Measurements from ENCODE around the gene GPX4.

The GPX4 gene

GRCh38 chr19:1067341-1067957 is 36.3 kb upstream of the GPX4 start:
- H2BK120ac ChIP-seq (ENCODE audit: low read depth, low read length) = no peak overlapping the region

GRCh38 chr19:1068009-1069001 is 35.5 kb upstream of the GPX4 start:
- no peak overlapping the region for H3K27ac ChIP-seq (ENCODE audit: low read depth, low read length)
- H2BK5ac ChIP-seq (ENCODE audit: low read length) = no peak overlapping the region
- no peaks in the 10 kb centered on the region for H3K79me2 ChIP-seq (ENCODE audit: control insufficient read depth, insufficient read depth, low read length)
- no peak overlapping the region for H3K4me3 ChIP-seq (ENCODE audit: low read length)
- H3K4me1 ChIP-seq (ENCODE audit: control insufficient read depth, low read depth, low read length) = peaks cover 4% of the 10 kb centered on the region
- no peak overlapping the region for H3K4me2 ChIP-seq (ENCODE audit: low read length)
- H3K56ac ChIP-seq (ENCODE audit: low read length) = no peak overlapping the region
- DNase-seq = no peak
- no peak overlapping the region for H3K23ac ChIP-seq (ENCODE audit: low read length)
- no peak overlapping the region for H3K9ac ChIP-seq (ENCODE audit: low read length)
- H3K36me3 ChIP-seq (ENCODE audit: control insufficient read depth, insufficient read depth, low read length) = no peaks in the 10 kb centered on the region
- H2BK15ac ChIP-seq (replicated peaks; ENCODE audit: low read depth) = no peak overlapping the region
- H3K79me1 ChIP-seq (ENCODE audit: low read length) = no peaks in the 10 kb centered on the region
- H2AK5ac ChIP-seq (ENCODE audit: low read length) = no peak overlapping the region
- H3K27me3 ChIP-seq (ENCODE audit: insufficient read depth, low read length, poor library complexity) = peaks cover 5% of the 10 kb centered on the region
- H2BK120ac ChIP-seq (ENCODE audit: low read depth, low read length) = no peak overlapping the region
- H4K5ac ChIP-seq (ENCODE audit: low read length) = no peak overlapping the region
- H3K4ac ChIP-seq (ENCODE audit: low read depth, low read length) = no peak overlapping the region
- no peak overlapping the region for H4K8ac ChIP-seq (ENCODE audit: low read depth, low read length)
- no peak overlapping the region for H3K18ac ChIP-seq (ENCODE audit: low read length)
- WGBS (ENCODE audit: extremely low coverage, insufficient coverage, low lambda C conversion rate) = no CpG with 5 or more reads among the region's 45 CpGs

More at GRCh38 chr19:1067341-1067957, 36.3 kb upstream of the GPX4 start:
- peaks cover 4% of the 10 kb centered on the region for H3K4me1 ChIP-seq (ENCODE audit: control insufficient read depth, low read depth, low read length)
- peaks cover 5% of the 10 kb centered on the region for H3K27me3 ChIP-seq (ENCODE audit: insufficient read depth, low read length, poor library complexity)
- no peak overlapping the region for H4K8ac ChIP-seq (ENCODE audit: low read depth, low read length)
- H3K4ac ChIP-seq (ENCODE audit: low read depth, low read length) = no peak overlapping the region
- H3K9ac ChIP-seq (ENCODE audit: low read length) = peak overlapping the region; percentile 44
- H3K27ac ChIP-seq (ENCODE audit: low read depth, low read length) = no peak overlapping the region
- H3K4me3 ChIP-seq (ENCODE audit: low read length) = no peak overlapping the region
- H4K5ac ChIP-seq (ENCODE audit: low read length) = no peak overlapping the region
- peak overlapping the region; percentile 10 for H3K18ac ChIP-seq (ENCODE audit: low read length)
- peak overlapping the region; percentile 20 for H3K4me2 ChIP-seq (ENCODE audit: low read length)
- DNase-seq = no peak
- no peaks in the 10 kb centered on the region for H3K79me1 ChIP-seq (ENCODE audit: low read length)
- H2BK15ac ChIP-seq (replicated peaks; ENCODE audit: low read depth) = no peak overlapping the region
- no peak overlapping the region for H2BK5ac ChIP-seq (ENCODE audit: low read length)
- peak overlapping the region; percentile 64 for H3K56ac ChIP-seq (ENCODE audit: low read length)
- H3K36me3 ChIP-seq (ENCODE audit: control insufficient read depth, insufficient read depth, low read length) = no peaks in the 10 kb centered on the region
- no CpG with 5 or more reads among the region's 38 CpGs for WGBS (ENCODE audit: extremely low coverage, insufficient coverage, low lambda C conversion rate)
- H3K79me2 ChIP-seq (ENCODE audit: control insufficient read depth, insufficient read depth, low read length) = no peaks in the 10 kb centered on the region
- no peak overlapping the region for H2AK5ac ChIP-seq (ENCODE audit: low read length)
- H3K23ac ChIP-seq (ENCODE audit: low read length) = no peak overlapping the region

- H3K9ac ChIP-seq (ENCODE audit: low read length) = no peak overlapping the region
- H4K5ac ChIP-seq (ENCODE audit: low read length) = no peak overlapping the region
- H3K27me3 ChIP-seq (ENCODE audit: insufficient read depth, low read length, poor library complexity) = peaks cover 5% of the 10 kb centered on the region
- H3K18ac ChIP-seq (ENCODE audit: low read length) = no peak overlapping the region
- DNase-seq = no peak
- no peak overlapping the region for H3K27ac ChIP-seq (ENCODE audit: low read depth, low read length)
- H2BK120ac ChIP-seq (ENCODE audit: low read depth, low read length) = no peak overlapping the region
- no peak overlapping the region for H2AK5ac ChIP-seq (ENCODE audit: low read length)
- H3K4ac ChIP-seq (ENCODE audit: low read depth, low read length) = no peak overlapping the region
- no peak overlapping the region for H2BK5ac ChIP-seq (ENCODE audit: low read length)
- no CpG with 5 or more reads among the region's 25 CpGs for WGBS (ENCODE audit: extremely low coverage, insufficient coverage, low lambda C conversion rate)
- H2BK15ac ChIP-seq (replicated peaks; ENCODE audit: low read depth) = no peak overlapping the region
- H3K4me3 ChIP-seq (ENCODE audit: low read length) = no peak overlapping the region
- H3K36me3 ChIP-seq (ENCODE audit: control insufficient read depth, insufficient read depth, low read length) = no peaks in the 10 kb centered on the region
- no peak overlapping the region for H3K56ac ChIP-seq (ENCODE audit: low read length)
- H3K23ac ChIP-seq (ENCODE audit: low read length) = no peak overlapping the region
- H3K79me2 ChIP-seq (ENCODE audit: control insufficient read depth, insufficient read depth, low read length) = no peaks in the 10 kb centered on the region
- no peak overlapping the region for H3K4me2 ChIP-seq (ENCODE audit: low read length)
- H3K4me1 ChIP-seq (ENCODE audit: control insufficient read depth, low read depth, low read length) = peaks cover 4% of the 10 kb centered on the region
- no peaks in the 10 kb centered on the region for H3K79me1 ChIP-seq (ENCODE audit: low read length)
- no peak overlapping the region for H4K8ac ChIP-seq (ENCODE audit: low read depth, low read length)
Observed at GRCh38 chr19:1069009-1069779, 34.6 kb upstream of the GPX4 start.

GRCh38 chr19:1070576-1070930 is 33.2 kb upstream of the GPX4 start:
- no peak overlapping the region for H2BK5ac ChIP-seq (ENCODE audit: low read length)
- DNase-seq = peak; percentile 57
- H3K27me3 ChIP-seq (ENCODE audit: insufficient read depth, low read length, poor library complexity) = peaks cover 5% of the 10 kb centered on the region

GRCh38 chr19:1070931-1071791 is 32.6 kb upstream of the GPX4 start:
- Histone ChIP-seq H2BK120ac (ENCODE audit: low read depth, low read length) (no peak overlapping the region), H3K4me2 (ENCODE audit: low read length) (peak overlapping the region; percentile 19), H4K8ac (ENCODE audit: low read depth, low read length) (no peak overlapping the region), H3K9ac (ENCODE audit: low read length) (no peak overlapping the region), H3K4me3 (ENCODE audit: low read length) (no peak overlapping the region), H3K18ac (ENCODE audit: low read length) (no peak overlapping the region), H3K4me1 (ENCODE audit: control insufficient read depth, low read depth, low read length) (peaks cover 4% of the 10 kb centered on the region), H3K56ac (ENCODE audit: low read length) (peak overlapping the region; percentile 60), H3K23ac (ENCODE audit: low read length) (no peak overlapping the region), H3K27ac (ENCODE audit: low read depth, low read length) (no peak overlapping the region), H2BK5ac (ENCODE audit: low read length) (no peak overlapping the region), H2AK5ac (ENCODE audit: low read length) (no peak overlapping the region), H3K36me3 (ENCODE audit: control insufficient read depth, insufficient read depth, low read length) (no peaks in the 10 kb centered on the region), H3K79me1 (ENCODE audit: low read length) (no peaks in the 10 kb centered on the region), H3K4ac (ENCODE audit: low read depth, low read length) (no peak overlapping the region), H4K5ac (ENCODE audit: low read length) (no peak overlapping the region), H3K27me3 (ENCODE audit: insufficient read depth, low read length, poor library complexity) (peaks cover 5% of the 10 kb centered on the region), H3K79me2 (ENCODE audit: control insufficient read depth, insufficient read depth, low read length) (no peaks in the 10 kb centered on the region), H2BK15ac (replicated peaks; ENCODE audit: low read depth) (no peak overlapping the region)
- no peak for DNase-seq
- no CpG with 5 or more reads among the region's 99 CpGs for WGBS (ENCODE audit: extremely low coverage, insufficient coverage, low lambda C conversion rate)

More at GRCh38 chr19:1070576-1070930, 33.2 kb upstream of the GPX4 start:
- no peak overlapping the region for H2BK120ac ChIP-seq (ENCODE audit: low read depth, low read length)
- H2BK15ac ChIP-seq (replicated peaks; ENCODE audit: low read depth) = no peak overlapping the region
- H3K18ac ChIP-seq (ENCODE audit: low read length) = no peak overlapping the region
- no peaks in the 10 kb centered on the region for H3K79me2 ChIP-seq (ENCODE audit: control insufficient read depth, insufficient read depth, low read length)
- peak overlapping the region; percentile 37 for H3K56ac ChIP-seq (ENCODE audit: low read length)
- no peak overlapping the region for H3K27ac ChIP-seq (ENCODE audit: low read depth, low read length)
- H4K8ac ChIP-seq (ENCODE audit: low read depth, low read length) = no peak overlapping the region
- no peak overlapping the region for H4K5ac ChIP-seq (ENCODE audit: low read length)
- no peak overlapping the region for H3K4ac ChIP-seq (ENCODE audit: low read depth, low read length)
- no peak overlapping the region for H2AK5ac ChIP-seq (ENCODE audit: low read length)
- no peaks in the 10 kb centered on the region for H3K79me1 ChIP-seq (ENCODE audit: low read length)
- no peaks in the 10 kb centered on the region for H3K36me3 ChIP-seq (ENCODE audit: control insufficient read depth, insufficient read depth, low read length)
- no peak overlapping the region for H3K9ac ChIP-seq (ENCODE audit: low read length)
- no peak overlapping the region for H3K4me2 ChIP-seq (ENCODE audit: low read length)
- H3K4me3 ChIP-seq (ENCODE audit: low read length) = no peak overlapping the region
- H3K23ac ChIP-seq (ENCODE audit: low read length) = no peak overlapping the region
- WGBS (ENCODE audit: extremely low coverage, insufficient coverage, low lambda C conversion rate) = no CpG with 5 or more reads among the region's 21 CpGs
- H3K4me1 ChIP-seq (ENCODE audit: control insufficient read depth, low read depth, low read length) = peaks cover 4% of the 10 kb centered on the region
